Naive B cell (primary cell): ENCODE measurements around the gene STK10. TPM values are rescaled to one million over a fixed set of nuclear protein-coding genes. Genes with fewer than 3 reads are reported as not detected.

ENCODE experiments used
- ATAC-seq, 2 donors: fragments of 150-1000 bp; cut with Tn5 transposase; 2 replicates each; pipeline ENCODE4 v1.10.0; 2021; ENCODE audit warnings: low read depth in 2 of 2, mild to moderate bottlenecking in 2 of 2, moderate library complexity in 2 of 2
- DNase-seq: peaks from one replicate; pipeline ENCODE4 v3.0.0; 2022
- H3K27ac Mint-ChIP-seq, 6 donors: one replicate each; pipeline ENCODE4 v1.8.0; 2020 to 2022; ENCODE audit warnings: mild to moderate bottlenecking in 6 of 6, mixed read lengths in 6 of 6, moderate library complexity in 5 of 6, inconsistent platforms in 2 of 6
- H3K27me3 Mint-ChIP-seq, 3 donors: one replicate each; pipeline ENCODE4 v1.8.0; 2021 to 2022; ENCODE audit warnings: mixed read lengths in 3 of 3, mild to moderate bottlenecking in 1 of 3
- H3K36me3 Mint-ChIP-seq, 2 donors: one replicate each; pipeline ENCODE4 v1.8.0; 2020 to 2022; ENCODE audit warnings: mixed read lengths in 2 of 2, inconsistent platforms in 1 of 2, mild to moderate bottlenecking in 1 of 2
- H3K4me1 Mint-ChIP-seq, 3 donors: one replicate each; pipeline ENCODE4 v1.8.0; 2020 to 2022; ENCODE audit warnings: mixed read lengths in 3 of 3, inconsistent platforms in 1 of 3, mild to moderate bottlenecking in 1 of 3, moderate library complexity in 1 of 3
- H3K4me3 Mint-ChIP-seq, 8 donors: one replicate each; pipeline ENCODE4 v1.8.0; 2020 to 2022; ENCODE audit warnings: mild to moderate bottlenecking in 8 of 8, mixed read lengths in 8 of 8, moderate library complexity in 8 of 8, inconsistent platforms in 2 of 8
- H3K9me3 Mint-ChIP-seq, 7 donors: one replicate each; pipeline ENCODE4 v1.8.0; 2020 to 2022; ENCODE audit warnings: mixed read lengths in 7 of 7, mild to moderate bottlenecking in 5 of 7, inconsistent platforms in 2 of 7, moderate library complexity in 1 of 7
- polyA plus RNA-seq, 6 donors: library from polyadenylated mRNA; unstranded; fragments of 300-500 nt; fragmentation: Illumina TruSeq; gene quantifications; one replicate each; pipeline ENCODE4 v1.2.3, GENCODE V29; 2021; ENCODE audit warnings: low read depth in 6 of 6

The STK10 gene
- 10 to 100 TPM; 12.2 to 73.3 (median 36.3) TPM for polyA plus RNA-seq

DNA sequence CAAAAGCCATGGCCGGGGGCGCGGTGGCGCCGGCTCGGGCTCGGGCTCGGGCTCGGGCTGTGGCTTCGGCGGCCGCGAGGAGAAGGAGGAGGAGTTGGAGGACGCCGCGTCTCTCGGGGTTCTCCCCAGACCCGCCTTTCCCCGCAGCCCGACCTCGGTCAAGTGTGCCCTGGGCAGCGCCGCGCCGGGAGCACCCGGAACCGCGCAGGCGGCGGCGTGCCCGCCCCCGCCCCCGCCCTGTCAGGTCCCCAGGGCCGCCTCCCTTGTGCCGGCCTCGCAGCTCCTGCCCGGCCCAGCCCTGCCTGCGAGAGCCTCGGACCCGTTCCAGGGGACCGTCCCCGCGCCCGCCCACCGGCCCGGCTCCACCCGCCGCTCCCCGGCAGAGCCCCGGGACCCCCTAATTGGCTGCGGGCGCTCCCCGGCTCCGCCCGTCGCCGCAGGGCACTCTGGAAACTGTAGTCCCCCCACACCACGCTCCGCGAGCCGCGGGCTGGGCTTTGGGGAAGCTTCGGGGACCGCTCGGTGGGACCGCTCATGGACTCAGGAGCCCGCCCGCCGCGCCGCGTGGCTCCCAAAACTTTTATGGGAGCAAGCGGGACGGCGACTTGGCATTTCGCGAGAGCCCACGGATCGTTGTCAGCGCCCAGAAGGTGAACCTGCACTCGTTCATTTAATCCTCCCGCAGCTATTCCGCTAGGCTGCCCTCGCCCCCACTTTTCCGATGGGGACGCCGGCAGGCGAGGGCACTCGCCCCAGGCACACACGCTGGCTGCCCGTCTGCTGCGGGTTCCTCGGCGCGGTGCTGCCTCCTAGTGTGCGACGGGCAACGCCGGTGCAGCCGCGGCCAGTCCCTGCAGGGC, at the start of gene STK10:
Gene STK10, minus strand, starts transcription at position 192 of the 860 bp plus-strand sequence. Its CDS starts 182 bp downstream, at position 10.
- Mint-ChIP-seq H3K36me3 (no peaks in the 10 kb centered on the region), H3K27ac (peak within 1 kb of the TSS; percentile 96 to 99 (median 98)), H3K9me3 (no peaks in the 10 kb centered on the region), H3K4me1 (peaks cover 35 to 43% (median 38%) of the 10 kb centered on the region in 3 donors), H3K4me3 (peak within 1 kb of the TSS; percentile 98 to 100 (median 99)), H3K27me3 (no peaks in the 10 kb centered on the region)
- DNase-seq (peak; percentile 91), ATAC-seq (peak; percentile 78 to 79)

DNA sequence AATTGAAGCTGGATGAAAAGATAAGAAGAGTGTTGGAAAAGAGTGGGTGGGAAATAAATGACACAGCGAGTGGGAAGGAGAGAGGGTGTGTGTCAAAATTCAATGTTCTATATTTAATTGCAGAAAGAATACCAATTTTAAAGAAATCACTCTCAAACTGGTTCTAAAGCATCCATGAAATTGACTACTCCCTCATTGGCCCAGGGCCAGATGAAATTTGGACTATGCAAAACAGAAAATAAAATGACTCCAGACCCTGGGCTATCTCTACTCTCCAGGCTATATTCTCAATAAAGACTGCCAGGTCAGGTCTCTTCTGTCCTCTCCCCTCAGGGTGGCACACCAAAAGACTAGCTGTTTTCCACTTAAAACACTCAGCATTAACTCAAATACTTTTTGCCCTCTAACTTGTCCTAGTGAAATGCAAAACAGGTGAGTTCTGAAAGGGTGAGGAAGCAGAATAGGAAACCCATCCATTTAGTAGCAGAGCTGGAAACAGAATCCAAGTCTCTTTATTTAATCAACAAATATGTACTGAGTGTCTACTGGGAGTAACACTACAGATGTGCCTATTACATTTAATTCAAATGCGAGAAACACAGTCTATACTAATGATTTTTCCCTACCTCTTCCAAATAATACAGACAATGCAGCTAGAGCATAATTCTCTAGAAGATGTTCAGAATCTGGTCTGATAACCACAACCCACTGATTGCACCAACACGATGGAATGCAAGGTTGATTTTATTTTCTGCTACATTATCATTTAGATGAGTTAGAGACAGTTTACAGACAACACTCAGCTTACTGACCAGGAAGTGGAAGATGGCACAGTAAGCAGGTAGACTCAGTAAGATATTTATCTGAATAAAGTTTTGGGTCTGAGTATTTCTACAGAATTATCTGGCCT, 48.1 kb upstream of the STK10 start:
- Mint-ChIP-seq H3K4me1 (peaks cover 20 to 31% (median 22%) of the 10 kb centered on the region in 3 donors), H3K27ac (peak overlapping the region in 5 of 6 donors; percentile 0 to 78 (median 18)), H3K9me3 (no peaks in the 10 kb centered on the region), H3K36me3 (peaks cover 0 to 5% of the 10 kb centered on the region in 2 donors), H3K4me3 (no peak overlapping the region), H3K27me3 (no peaks in the 10 kb centered on the region)
- no peak for DNase-seq
- ATAC-seq, result no peak

DNA sequence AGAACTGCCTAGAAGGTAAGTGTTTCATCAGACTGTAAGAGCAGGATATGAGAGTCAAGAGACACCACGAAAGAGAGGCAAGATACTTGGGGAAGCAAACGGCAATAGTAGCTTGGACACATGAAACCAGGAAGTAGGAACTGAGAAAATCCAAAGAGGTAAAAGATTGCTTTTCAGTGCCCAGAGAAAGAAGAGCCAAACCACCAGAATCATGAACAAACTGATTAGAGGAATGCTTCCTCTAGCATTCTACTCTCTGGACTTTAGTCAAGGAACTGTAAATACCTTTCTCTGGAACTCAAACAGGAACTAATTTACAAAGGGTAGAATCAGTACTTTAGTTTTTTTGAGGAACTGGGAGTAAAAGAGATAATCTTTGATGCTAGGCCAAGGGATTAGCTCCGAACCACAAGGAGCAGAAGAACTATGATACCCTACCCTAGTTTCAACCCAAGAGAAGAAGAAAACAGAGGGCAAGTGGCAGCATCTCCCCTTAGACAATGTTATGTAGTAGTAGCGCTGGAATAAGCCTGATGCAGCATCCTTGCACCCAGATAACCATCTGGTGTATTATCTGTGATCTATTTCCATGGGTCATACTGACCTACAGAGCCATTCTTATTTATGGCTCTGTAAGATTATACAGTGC, 47.2 kb upstream of the STK10 start:
- Mint-ChIP-seq H3K27ac (peak overlapping the region in 4 of 6 donors; percentile 4 to 54 (median 34)), H3K27me3 (no peaks in the 10 kb centered on the region), H3K4me1 (peaks cover 20 to 31% (median 22%) of the 10 kb centered on the region in 3 donors), H3K9me3 (no peaks in the 10 kb centered on the region), H3K36me3 (peaks cover 0 to 8% of the 10 kb centered on the region in 2 donors), H3K4me3 (peak overlapping the region in 1 of 8 donors; percentile 16)
- ATAC-seq (no peak), DNase-seq (no peak)

DNA sequence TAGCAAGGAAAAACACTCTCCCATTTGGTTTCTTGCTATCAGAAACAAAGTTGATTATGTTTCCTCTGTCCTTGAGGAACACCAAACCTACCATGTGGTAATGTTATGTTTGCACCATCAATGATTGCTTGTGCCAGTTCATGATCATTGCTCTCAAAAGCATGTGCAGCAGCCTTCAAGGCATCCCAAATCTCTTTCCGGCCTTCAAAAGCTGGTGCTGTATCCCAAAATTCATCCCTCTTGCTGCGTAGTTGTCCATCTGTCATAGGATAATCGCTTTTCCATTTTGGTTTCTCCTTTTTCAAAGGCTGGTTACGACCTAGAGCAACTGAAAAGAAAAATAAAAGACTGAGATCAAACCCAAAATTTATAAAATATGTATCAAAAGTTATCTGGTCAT, 46.0 kb upstream of the STK10 start:
- H3K36me3 Mint-ChIP-seq, result peaks cover 0 to 15% of the 10 kb centered on the region in 2 donors
- ATAC-seq, result no peak
- no peaks in the 10 kb centered on the region for H3K9me3 Mint-ChIP-seq
- H3K4me3 Mint-ChIP-seq, result no peak overlapping the region
- H3K27ac Mint-ChIP-seq, result peak overlapping the region in 2 of 6 donors; percentile 13 to 15
- H3K27me3 Mint-ChIP-seq, result no peaks in the 10 kb centered on the region
- no peak for DNase-seq
- peaks cover 19 to 31% (median 20%) of the 10 kb centered on the region in 3 donors for H3K4me1 Mint-ChIP-seq

DNA sequence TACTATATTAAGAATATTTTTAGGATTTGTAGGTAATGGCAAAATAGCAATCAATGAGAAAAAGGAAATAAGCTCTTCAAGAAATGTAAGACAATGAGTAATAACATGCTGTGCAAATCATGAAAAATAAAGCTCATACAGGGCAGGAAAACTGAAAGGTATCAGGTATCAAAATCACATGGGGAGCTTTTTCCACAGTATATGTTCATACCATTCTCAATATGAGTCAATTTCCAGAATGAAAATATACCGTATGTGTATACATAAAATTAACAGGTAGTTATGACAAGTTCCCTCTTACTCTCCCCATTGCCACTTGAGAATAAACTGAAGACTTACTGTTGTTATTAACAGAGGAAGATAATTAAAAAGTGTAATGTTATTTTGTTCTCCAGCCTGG, 41.9 kb upstream of the STK10 start:
- Mint-ChIP-seq H3K9me3 (no peaks in the 10 kb centered on the region), H3K4me1 (peaks cover 2 to 4% (median 3%) of the 10 kb centered on the region in 3 donors), H3K36me3 (peaks cover 0 to 28% of the 10 kb centered on the region in 2 donors), H3K4me3 (no peak overlapping the region), H3K27ac (peak overlapping the region in 2 of 6 donors; percentile 24 to 30), H3K27me3 (no peaks in the 10 kb centered on the region)
- ATAC-seq (no peak), DNase-seq (no peak)

DNA sequence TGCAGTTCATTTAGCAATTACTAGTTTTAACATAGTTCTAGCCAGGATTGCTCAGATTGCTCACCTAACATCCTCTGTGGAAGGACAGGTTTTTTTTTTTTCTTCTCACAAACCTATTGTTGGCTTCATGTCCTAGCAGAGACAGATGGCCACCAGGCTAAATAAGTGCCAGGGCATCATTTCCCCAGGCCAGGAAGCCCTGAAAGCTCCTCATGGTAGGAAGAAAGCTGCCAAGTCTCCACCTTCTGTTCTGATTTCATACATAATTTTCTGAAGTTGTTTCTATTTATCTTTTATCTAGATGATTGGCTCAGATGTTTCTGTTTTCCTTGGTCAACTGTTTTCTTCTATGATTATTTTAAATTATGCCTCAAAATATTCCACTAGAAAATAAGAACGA, 37.0 kb upstream of the STK10 start:
- peaks cover 0 to 3% (median 0%) of the 10 kb centered on the region in 7 donors for H3K9me3 Mint-ChIP-seq
- peaks cover 13 to 23% of the 10 kb centered on the region in 2 donors for H3K36me3 Mint-ChIP-seq
- ATAC-seq, result no peak

DNA sequence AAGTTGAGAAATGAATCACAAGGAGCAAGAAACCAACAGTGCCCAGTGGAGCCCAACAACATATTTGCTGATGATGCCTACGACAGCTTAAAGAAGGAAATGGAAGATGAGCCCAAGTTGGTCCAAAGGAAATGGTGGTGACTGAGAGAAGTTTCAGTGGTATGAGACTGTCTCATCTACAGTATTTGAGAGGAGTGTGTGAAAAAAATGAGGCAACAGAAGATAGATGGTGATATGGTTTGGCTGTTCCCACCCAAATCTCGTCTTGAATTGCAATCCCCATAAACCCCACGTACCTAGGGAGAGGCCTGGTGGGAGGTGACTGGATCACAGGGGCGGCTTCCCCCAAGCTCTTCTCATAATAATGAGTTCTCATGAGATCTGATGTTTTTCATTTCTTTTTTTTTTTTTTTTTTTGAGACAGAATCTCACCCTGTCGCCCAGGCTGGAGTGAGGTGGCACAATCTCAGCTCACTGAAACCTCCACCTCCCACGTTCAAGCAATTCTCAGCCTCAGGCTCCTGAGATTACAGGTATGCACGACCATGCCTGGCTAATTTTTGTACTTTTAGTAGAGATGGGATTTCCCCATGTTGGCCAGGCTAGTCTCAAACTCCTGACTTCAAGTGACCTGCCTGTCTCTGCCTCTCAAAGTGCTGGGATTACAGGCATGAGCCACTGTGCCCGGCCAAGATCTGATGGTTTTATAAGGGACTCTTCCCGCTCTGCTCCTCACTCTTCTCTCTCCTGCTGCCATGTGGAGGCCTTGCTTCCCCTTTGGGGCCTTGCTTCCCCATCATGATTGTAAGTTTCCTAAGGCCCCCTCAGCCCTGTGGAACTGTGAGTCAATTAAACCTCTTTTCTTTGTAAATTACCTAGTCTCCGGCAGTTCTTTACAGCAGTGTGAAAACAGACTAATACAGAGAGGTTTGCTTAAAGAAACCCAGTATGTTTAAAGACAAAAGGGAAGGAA, 36.2 kb upstream of the STK10 start:
- peaks cover 13 to 27% of the 10 kb centered on the region in 2 donors for H3K36me3 Mint-ChIP-seq
- H3K27me3 Mint-ChIP-seq, result no peaks in the 10 kb centered on the region
- no peak for ATAC-seq
- DNase-seq, result no peak
- H3K9me3 Mint-ChIP-seq, result peaks cover 0 to 11% (median 5%) of the 10 kb centered on the region in 7 donors
- H3K4me1 Mint-ChIP-seq, result peaks cover 12 to 13% (median 12%) of the 10 kb centered on the region in 3 donors
- no peak overlapping the region for H3K4me3 Mint-ChIP-seq
- peak overlapping the region in 5 of 6 donors; percentile 5 to 58 (median 46) for H3K27ac Mint-ChIP-seq

More for the DNA sequence above, 37.0 kb upstream of the STK10 start:
- Mint-ChIP-seq H3K4me3 (no peak overlapping the region), H3K4me1 (peaks cover 12 to 13% (median 12%) of the 10 kb centered on the region in 3 donors), H3K27ac (peak overlapping the region in 1 of 6 donors; percentile 46), H3K27me3 (no peaks in the 10 kb centered on the region)
- no peak for DNase-seq

DNA sequence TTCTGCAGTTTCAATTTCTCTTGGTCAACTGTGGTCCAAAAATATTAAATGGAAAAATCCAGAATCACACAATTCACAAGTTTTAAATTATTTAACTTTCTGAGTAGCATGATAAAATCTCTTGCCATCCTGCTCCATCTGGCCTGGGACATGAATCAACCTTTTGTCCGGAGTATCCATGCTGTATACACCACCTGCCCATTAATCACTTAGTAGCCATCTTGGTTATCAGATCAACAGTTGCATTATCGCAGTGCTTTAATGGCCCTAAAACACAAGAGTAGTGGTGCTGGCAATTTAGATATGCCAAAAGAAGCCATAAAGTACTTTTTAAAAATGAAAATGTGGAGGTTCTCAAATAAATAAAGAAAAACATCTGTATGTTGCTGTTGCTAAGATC, 31.3 kb upstream of the STK10 start:
- Mint-ChIP-seq H3K4me1 (peaks cover 7 to 9% (median 7%) of the 10 kb centered on the region in 3 donors), H3K36me3 (peaks cover 32 to 35% of the 10 kb centered on the region in 2 donors), H3K4me3 (no peak overlapping the region), H3K27me3 (no peaks in the 10 kb centered on the region), H3K27ac (no peak overlapping the region), H3K9me3 (peaks cover 0 to 22% (median 12%) of the 10 kb centered on the region in 7 donors)
- DNase-seq (no peak), ATAC-seq (no peak)

DNA sequence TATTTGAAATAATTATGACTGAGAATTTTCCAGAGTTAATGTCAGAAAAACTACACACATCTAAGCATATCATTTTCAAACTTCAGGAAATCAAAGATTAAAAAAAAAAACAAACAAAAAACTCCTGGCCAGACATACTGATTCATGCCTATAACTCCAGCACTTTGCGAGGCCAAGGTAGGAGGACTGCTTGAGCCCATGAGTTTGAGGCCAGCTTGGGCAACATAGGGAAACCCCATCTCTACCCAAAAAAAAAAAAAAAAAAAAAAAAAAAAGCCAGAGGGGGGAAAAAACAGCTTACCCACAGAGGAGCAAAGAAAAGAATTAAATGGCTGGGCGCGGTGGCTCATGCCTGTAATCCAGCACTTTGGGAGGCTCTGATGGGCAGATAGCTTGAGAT, 28.3 kb upstream of the STK10 start:
- Mint-ChIP-seq H3K4me1 (no peaks in the 10 kb centered on the region), H3K27ac (peak overlapping the region in 1 of 6 donors; percentile 60), H3K9me3 (peaks cover 0 to 22% (median 12%) of the 10 kb centered on the region in 7 donors), H3K36me3 (peaks cover 27 to 43% of the 10 kb centered on the region in 2 donors), H3K27me3 (no peaks in the 10 kb centered on the region), H3K4me3 (no peak overlapping the region)
- ATAC-seq, result no peak
- DNase-seq, result no peak

DNA sequence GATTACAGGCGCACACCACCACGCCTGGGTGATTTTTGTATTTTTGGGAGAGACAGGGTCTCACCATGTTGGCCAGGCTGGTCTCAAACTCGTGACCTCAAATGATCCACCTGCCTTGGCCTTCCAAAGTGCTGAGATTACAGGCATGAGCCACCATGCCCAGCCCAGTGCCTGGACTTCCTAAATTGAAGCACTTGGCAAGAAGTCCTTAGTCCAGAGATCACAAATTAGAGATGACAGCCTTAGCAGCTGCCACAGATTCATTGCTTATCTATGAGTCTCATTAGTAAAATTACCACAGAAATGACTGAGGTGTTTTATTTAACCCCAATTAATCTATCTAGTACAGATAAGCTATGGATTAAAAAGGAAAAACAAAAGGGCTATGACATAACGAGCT, 25.1 kb upstream of the STK10 start:
- ATAC-seq (no peak), DNase-seq (no peak)
- Mint-ChIP-seq H3K27me3 (no peaks in the 10 kb centered on the region), H3K9me3 (peaks cover 0 to 4% (median under 1%) of the 10 kb centered on the region in 7 donors), H3K4me3 (no peak overlapping the region), H3K27ac (peak overlapping the region in 1 of 6 donors; percentile 68), H3K36me3 (peaks cover 27 to 33% of the 10 kb centered on the region in 2 donors), H3K4me1 (no peaks in the 10 kb centered on the region)

DNA sequence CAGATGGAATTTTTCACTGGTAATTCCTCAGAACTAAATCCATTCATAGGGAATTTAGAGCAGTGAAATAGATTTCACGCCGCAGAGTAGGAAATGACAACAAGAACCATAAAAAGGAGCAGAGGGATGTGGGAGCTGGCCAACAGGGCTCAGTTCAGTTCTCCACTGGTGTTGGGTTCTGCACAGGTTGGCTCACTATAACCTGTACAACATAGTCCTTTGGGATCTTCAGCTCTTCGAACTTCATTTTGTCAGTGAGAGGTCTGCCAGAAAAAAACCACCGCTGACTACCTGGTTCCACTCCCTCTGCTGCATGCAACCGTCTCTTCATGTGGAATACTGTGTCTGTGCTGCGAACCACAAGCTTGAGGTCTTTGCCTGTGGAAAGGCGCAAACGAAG, 23.7 kb upstream of the STK10 start:
- DNase-seq (no peak), ATAC-seq (no peak)
- H3K9me3 Mint-ChIP-seq, result no peaks in the 10 kb centered on the region
- peaks cover 20 to 26% of the 10 kb centered on the region in 2 donors for H3K36me3 Mint-ChIP-seq
- no peaks in the 10 kb centered on the region for H3K27me3 Mint-ChIP-seq
- peak overlapping the region in 2 of 6 donors; percentile 66 to 69 for H3K27ac Mint-ChIP-seq
- H3K4me3 Mint-ChIP-seq, result no peak overlapping the region
- H3K4me1 Mint-ChIP-seq, result peaks cover 0 to 10% (median 4%) of the 10 kb centered on the region in 3 donors

DNA sequence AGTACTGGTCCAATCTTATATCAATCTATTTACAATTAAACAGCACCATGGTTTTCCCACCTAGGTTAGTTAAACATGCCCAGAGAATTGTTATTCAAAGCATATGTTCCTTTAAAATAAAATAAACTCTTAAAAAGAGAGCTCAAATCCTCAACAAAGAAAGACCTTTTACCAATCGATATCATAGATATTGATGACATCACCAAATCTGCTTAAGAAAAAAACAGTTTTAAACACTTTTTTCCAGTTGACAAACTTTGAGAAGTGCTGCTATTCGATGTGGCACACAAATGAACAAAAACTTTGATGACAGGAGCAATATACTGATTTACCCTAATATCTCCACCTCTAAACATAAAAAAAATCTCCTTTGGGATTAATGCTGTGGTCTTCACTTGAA, 21.7 kb upstream of the STK10 start:
- no peak for ATAC-seq
- Mint-ChIP-seq H3K4me3 (no peak overlapping the region), H3K9me3 (no peaks in the 10 kb centered on the region), H3K4me1 (peaks cover 0 to 10% (median 4%) of the 10 kb centered on the region in 3 donors), H3K27me3 (no peaks in the 10 kb centered on the region), H3K36me3 (peaks cover 7 to 20% of the 10 kb centered on the region in 2 donors), H3K27ac (no peak overlapping the region)
- no peak for DNase-seq
